HG02870 (cell line): Measurements from ENCODE around the gene RAP2B.

ENCODE experiments used
- ATAC-seq: cut with Tn5 transposase; IDR thresholded peaks from one replicate; pipeline ENCODE4 v1.9.1; 2021; ENCODE audit warnings: mild to moderate bottlenecking, moderate library complexity; ENCODE audit not compliant: unreplicated experiment

The RAP2B gene

DNA sequence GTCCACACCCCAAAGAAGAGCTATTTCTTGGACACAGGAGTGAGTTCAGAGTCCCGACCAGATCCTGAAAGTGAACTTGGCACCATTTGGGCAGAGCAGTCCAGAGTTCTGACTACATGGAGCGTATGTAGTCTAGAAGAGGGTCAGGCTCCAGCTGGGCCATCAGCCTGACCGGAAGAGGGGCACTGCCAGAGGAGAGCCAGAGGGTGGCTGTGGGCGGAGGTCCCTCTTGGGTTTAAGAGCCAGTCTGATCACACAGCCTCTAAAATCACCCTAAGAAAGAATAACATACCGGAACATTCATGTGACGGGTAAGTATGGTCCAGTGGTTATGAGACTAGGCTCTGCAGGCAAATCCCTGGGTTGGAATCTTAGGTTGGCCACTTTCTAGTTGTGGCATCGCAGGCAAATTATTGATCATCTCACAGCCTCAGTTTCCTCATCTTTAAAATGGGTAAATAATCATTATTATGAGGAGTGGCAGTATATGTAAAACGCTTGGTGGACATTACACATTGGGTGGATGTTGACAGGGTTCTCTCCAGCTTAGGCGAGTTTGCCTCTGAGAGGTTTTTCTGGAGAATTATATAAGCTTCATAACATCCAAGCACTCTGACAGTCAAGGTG is 2.1 kb upstream of the RAP2B start:
- no peak for ATAC-seq

DNA sequence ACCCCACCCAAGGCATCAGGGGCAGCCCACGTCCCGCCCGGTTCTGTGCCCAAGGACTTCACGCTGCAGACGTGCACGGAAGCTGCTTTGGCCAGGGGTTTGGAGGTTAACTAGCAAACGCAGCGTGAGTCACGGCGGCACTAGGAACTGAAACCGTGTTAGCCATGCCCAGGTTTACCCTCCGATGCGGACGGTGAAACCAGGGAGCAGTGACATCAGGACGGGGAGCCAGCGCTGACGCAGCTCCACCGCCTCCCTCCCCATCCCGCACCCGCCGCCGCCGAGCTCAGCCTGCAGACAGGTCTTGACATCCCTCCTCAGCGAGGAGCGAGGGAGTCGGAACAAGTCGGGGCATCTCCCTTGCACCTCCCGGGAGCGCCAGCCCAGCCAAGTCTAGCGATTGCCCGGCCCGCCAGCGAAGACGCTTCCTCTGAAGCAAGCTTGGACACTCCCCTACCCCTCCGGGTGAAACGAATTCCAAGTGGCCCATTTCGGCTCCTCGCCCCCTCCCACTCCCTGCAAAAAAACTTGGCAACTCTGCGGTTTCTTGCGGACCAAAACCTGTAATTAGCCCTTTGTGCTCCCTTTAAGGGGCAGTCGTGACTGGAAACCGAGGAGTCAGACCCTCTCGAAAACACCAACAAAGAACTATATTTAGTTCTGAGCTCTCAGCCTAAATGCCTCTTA is 1.4 kb upstream of the RAP2B start:
- ATAC-seq = peak; percentile 15

DNA sequence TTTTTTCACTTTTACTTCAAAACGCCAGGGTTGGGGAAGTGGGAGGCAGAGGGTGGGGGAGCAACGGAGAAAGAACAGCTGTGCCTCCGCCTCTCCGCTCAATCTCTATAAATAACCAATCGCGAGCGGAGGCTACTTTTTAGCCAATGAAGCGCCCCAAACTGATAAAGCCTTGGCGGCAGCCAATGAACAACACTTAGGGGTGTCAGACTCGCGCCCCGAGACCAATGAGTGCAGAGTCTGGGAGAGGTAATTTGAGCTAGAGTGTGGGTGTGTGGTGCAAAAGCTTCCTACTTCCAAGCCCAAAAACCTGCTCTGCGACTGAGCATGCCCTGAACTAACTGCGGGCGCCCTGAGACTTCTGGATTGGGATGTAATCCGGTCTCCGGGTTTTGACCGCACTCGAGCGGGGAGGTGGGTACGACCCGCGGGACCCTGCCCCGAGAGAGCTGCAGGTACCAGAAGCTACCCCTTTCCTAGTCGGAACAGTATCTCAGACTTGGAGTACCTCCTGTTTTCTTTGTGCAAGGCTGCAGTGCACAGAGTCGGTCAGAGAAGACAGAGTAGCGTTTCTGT is 800 bp upstream of the RAP2B start:
- peak; percentile 79 for ATAC-seq

DNA sequence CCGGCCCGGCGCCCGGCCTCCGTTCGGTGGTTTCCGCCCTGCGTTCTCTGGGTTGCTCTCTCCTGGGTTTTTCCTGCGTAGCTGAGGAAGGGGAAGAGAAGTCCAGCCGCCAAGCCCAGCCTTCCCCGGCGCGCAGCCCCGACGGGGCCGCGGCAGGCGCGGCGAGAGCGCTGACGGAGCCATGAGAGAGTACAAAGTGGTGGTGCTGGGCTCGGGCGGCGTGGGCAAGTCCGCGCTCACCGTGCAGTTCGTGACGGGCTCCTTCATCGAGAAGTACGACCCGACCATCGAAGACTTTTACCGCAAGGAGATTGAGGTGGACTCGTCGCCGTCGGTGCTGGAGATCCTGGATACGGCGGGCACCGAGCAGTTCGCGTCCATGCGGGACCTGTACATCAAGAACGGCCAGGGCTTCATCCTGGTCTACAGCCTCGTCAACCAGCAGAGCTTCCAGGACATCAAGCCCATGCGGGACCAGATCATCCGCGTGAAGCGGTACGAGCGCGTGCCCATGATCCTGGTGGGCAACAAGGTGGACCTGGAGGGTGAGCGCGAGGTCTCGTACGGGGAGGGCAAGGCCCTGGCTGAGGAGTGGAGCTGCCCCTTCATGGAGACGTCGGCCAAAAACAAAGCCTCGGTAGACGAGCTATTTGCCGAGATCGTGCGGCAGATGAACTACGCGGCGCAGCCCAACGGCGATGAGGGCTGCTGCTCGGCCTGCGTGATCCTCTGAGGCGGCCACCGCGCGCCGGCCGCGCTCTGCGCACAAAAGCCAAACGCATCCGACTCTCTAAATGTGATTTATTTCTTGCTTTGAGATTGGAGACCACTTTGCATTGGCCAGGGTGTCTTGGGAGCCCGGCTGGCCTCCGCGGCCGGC is 727 bp downstream of the RAP2B start:
- ATAC-seq = peak; percentile 3

DNA sequence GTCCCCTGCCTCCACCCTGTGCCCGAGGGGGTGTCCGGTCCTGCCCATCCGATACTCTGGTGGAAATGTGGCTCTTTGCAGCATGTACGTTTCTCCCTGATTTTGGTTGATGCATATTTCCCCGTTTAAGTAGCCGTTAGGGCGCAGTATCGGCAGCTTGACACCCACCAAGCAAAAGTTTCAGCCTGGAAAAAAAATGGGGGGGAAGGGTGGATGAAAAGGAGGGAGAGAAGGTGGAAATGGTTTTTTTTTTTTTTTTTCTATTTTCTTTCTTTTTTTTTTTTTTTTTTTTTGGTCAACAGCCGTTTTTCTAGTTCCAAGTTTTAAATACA is 1.3 kb downstream of the RAP2B start:
- ATAC-seq = no peak

DNA sequence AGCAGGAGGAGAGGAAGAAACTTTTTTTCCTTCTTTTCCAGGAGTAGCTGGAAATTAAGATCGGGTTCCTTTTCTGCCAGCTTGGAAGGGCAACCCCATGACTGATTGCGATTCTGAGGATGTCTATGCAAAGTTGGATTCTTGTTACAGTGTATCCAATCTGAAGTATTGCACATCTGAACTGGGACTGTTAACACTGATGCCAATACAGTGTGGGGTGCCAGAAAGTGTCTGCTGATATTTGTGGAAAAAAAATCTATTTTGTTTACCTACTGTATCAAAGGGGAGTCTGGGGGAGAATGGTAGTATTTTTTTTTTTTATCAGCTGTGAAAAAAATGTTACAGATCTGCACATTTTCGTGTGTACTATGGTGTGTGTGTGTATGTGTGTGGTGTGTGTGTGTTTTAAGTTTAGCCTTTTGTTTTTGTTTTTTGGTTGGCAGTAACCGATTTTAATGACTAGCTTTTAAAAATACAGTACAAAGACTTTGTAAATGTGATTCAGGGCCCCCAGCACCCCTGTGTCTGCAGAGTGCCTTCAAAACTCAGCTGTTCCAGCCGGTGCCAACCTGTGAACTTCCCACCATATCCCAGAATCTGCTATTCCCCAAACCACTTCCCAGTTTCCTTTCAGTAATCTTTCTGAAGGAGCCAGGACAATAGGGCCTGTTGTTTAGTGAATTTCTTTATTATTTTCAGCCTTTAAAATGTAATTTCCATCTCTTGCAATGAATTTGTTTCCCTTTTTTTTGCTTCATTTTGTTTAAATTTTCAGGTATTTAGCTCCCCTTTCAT is 1.9 kb downstream of the RAP2B start:
- no peak for ATAC-seq

DNA sequence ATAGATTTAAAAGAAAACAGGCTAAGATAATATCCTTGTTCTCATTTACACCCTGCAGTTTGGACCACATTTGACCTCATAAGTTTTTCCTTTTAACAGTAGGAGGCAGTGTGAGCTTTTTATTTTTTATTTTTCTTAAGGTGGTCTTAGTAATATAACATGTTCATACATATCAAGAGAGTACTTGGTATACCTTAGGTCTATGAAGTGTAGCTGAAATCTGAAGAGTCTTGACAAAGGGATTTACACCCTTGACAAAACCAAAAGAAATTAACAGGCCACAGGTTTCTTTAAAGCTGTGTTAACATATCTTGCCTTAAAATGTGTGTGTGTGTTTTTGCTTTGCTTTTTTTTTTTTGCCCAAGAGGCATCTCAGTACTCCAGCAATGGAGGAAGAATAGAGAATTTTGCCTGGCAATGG is 3.2 kb downstream of the RAP2B start:
- no peak for ATAC-seq

DNA sequence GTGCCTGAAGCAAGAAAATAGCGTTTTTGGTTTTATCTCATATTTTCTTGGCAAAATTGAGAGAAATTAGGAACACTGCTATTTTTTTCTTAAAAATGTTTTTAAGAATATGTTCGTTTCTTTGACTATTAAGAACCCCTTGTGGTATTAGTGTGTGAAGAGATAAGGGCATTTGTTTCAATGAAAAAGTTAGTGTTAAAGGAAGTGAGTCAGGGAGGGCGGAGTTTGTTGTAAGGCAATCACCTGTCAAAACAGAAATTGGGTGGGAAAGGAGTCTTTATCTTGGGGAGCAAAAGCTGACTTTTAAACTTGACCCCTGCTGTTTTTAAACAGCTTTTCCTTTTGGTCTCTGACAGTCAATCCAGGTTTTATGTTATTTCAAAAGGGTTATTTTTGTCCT is 4.2 kb downstream of the RAP2B start:
- ATAC-seq = no peak

DNA sequence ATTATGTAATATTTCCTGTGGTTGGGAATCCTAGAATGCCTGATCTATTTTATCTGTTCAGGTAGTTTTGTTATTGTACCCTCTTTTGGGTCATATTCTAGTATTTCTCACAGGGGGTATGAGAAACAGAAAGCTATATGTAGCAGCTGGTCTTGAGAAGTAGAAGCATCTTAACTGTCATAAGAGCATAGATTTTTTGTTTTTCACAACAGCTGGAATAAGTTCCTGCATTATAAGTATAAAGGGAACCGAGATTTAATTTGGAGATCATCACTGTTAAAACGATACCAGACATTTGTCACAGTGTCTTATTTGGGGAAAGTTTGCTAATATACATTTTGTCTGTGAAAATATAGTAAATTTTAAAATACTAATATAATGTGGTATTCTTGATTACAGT is 4.8 kb downstream of the RAP2B start:
- ATAC-seq = no peak

DNA sequence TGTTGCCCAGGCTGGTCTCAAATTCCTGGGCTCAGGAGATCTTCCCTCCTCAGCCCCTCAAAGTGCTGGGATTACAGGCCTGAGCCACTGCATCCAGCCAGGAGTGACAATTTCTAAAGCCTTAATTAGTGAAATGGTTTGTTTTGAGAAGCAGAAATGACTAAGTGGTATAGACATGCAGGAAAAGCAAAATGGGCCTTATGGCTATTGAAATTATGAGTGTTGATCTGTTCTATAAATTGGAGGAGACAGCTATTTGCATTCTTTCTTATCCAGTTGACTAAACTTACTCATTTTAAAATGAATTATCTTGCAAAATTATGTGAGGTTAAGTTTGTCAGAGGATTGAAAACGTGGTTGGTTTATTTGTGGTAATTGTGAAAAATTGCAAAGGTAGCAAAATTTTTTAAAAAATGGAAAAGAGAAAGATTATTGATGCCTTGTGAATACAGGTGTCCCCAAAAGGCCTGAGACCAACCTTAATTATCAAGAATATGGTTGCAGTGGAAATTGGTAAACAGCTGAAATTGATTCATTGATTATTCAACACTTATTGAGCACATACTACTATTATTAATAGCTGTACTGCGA is 7.9 kb downstream of the RAP2B start:
- no peak for ATAC-seq

DNA sequence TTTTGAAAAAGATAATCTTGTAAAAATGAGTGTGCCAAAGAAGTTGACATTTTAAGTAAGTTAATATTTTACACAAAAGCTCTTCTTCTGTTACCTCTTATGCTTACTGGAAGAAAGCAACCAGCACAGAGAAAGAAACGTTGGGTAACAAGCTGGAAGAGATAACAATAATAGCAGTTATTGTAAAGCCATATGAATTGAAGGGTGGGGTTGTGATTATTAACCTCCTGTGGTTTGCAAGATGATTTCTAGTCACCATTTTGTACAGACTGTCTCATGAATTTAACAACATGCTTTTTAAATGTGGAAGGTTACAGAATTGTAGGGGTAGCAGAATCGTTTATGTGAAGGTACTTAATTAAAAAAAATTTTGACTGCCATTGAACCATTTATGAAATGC is 9.2 kb downstream of the RAP2B start:
- no peak for ATAC-seq

DNA sequence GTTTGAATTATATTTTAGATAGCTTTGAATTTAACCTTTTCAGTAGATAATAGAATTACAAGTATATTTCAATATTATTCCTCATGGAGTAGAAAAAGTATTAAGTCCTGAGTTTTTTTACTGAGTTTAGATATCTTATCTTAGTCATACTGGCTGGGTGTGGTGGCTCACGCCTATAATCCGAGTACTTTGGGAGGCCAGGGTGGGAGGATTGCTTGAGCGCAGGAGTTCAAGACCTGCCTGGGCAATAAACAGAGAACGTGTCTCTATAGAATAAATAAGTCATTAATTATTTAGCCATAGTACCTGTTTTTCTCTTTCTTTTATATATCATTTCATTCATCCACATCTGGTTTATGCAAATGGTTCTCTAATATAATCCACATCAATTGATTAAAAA is 9.9 kb downstream of the RAP2B start:
- no peak for ATAC-seq

DNA sequence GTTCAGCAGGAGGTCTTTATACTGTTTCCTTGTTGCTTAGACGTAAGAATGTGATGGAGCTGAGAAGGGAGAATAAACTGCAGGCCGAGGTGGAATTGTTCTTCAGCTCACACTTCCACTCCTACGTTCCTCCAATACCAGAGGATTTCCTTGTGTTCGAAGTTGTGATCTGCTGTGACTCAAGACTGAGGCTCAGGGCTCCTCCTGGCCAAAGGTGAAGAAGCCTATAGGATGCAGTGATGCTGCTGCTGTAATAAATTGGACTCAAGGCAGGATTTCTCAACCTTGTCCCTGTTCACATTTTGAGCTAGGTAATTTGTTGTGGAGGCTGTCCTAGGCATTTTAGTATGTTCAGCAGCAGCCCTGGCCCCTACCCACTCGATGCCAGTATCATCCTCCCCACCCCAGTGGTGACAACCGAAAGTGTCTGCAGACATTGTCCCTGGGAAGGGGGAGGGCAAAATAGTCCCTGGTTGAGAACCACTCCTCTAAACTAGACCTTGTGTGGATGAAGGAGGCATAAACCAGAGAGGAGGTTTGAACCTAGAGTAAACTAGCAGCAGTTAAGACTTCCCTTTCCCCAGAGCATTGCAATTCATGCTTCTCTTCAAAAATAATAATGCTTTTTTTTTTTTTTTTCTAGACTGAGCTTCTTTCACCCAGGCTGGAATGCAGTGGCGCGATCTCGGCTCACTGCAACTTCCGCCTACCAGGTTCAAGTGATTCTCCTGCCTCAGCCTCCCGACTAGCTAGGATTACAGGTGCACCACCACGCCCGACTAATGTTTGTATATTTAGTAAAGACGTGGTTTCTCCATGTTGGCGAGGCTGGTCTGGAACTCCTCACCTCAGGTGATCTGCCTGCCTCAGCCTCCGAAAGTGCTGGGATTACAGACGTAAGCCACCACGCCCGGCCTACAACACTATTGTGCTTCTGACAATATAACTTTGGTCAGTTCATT is 11.1 kb downstream of the RAP2B start:
- no peak for ATAC-seq

DNA sequence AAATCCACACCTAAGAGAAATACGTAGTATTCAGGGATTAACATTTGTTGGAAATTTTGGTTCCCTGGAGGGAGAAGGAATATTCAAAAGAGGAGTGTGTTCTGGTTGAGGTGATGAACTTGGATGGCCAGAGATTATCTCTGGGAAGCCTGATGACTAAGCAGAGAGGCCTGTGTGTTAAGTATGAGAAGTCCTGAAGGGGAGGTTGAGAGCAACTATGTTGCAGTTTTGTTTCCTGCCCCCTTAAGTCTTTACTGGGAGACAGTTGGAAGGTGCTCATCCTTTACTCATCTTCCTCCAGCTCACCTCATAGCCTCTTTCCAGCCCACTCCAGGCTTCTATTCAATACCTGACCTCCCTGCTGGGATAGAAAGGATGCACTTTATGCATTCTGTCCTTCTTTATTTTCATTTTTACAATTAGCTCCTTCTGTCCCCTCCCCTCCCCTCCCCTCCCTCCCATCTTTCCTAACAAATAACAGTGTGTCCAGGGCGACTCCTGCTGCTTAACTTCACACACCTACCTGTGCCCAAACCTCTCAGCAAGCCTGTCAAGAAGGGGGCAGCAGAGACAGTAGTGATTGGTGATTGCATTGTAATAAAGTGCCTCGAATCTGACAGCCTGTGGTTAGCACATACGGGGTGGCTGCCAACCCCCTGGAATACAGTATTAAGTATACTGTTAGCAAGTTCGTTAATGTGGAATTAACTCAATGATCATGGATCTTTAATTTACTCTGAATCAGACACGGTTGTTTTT is 11.9 kb downstream of the RAP2B start:
- no peak for ATAC-seq

DNA sequence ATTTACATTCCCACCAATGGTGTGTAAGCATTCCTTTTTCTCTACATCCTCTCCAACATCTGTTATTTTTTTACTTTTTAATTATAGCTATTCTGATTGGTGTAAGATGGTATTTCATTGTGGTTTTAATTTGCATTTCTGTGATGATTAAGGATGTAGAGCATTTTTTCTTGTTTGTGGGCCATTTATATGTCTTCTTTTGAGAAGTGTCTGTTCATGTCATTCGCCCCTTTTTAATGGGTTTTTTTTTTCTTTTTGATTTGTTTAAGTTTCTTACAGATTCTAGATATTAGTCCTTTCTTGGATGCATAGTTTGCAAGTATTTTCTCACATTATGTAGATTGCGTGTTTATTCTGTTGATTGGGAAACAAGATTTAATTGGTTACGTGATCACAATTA is 14.2 kb downstream of the RAP2B start:
- ATAC-seq = no peak

DNA sequence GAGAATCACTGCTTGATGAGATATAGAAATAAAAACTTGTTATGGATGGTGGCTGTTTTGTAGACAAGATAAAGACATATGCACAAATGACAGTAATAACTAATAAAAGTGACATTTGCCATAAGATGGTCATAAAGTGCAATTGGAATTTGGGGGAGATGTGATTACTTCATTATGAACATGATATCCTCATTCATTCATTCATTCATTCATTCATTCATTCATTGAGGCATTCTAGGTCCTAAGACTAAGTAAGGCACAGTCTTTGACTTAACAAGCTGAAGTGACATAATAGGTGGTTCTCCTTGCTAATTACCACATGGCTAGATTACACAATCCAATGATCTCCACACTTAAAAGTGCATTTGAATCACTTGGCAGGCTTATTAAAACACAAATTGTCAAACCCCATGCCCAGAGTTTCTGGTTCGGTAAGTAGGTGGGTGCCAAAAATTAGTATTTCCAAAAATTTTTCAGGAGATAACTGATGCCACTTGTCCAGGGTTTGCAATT is 18.9 kb downstream of the RAP2B start:
- ATAC-seq = no peak

DNA sequence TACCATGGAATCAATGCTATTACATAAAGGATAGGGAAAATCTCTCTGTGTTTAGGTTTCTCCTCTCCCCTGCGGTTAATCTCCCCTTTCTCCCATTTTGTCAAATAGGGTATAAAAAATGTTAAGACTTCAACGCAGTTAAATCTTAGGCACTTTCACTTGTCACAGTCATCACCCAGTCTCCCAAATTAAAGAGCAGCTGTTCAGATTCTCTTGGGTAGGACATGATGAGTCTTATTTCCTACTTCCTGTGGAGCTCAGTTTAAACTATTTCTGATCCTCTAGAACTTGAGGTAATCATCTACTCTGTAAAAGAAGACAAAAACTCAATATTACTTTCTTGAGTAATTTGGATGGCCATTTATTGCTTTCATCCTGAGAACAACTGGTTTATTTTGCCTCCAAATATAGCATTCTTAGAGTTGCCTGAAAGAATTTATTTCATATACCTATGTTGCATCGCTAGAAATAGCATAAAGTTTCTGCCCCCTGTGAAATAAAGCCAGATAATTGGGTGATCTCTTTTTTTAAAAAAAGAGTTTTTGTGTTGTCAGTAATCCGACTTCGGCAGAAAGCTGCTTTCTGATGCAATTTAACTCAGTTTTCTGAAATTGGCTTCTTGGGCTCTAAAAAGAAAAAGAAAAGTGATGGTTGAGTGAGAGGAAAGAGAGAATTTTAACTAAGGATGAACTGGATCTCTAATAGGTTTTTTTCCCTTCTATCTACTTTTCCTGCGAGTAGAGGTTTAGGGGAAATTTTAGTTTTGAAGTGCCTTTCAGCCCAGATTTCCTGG is 20.7 kb downstream of the RAP2B start:
- ATAC-seq = no peak

DNA sequence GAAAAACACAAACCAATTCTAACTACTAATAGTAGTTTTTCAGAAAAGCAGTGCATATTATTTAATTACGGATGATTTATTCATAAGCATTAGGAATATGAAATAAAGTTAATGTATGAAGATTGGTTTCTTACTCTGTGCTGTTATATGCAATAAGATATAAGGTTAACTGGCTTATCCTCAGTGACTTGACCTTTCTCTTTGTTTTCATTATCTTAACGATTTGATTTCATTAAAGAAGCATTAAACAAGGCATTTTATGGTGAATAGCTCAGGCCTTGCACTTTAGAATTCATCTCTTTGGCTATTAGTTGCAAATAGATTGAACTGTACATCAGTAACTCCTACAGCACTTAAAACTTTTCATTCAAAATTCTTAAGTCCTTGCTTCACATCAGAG is 28.9 kb downstream of the RAP2B start:
- ATAC-seq = no peak
